ENCODE data around the gene GSAP.

GSAP gene

GRCh38 chr7:77416621-77417371, 647 bp upstream of the GSAP start:
- Histone ChIP-seq H3K36me3 (ENCODE audit: control insufficient read depth, insufficient read depth, low read length) (no peaks in the 10 kb centered on the region), H3K9ac (ENCODE audit: low read length) (peak overlapping the region; percentile 51), H3K4me3 (ENCODE audit: low read length) (peak overlapping the region; percentile 64), H3K27ac (ENCODE audit: low read depth, low read length) (peak overlapping the region; percentile 54), H3K4me1 (ENCODE audit: control insufficient read depth, insufficient read depth, low read length) (peaks cover 8% of the 10 kb centered on the region), H3K27me3 (ENCODE audit: control insufficient read depth, insufficient read depth, low read length) (no peaks in the 10 kb centered on the region)

- Histone ChIP-seq H3K27me3 (ENCODE audit: control insufficient read depth, insufficient read depth, low read length) (no peaks in the 10 kb centered on the region), H3K36me3 (ENCODE audit: control insufficient read depth, insufficient read depth, low read length) (no peaks in the 10 kb centered on the region), H3K9ac (ENCODE audit: low read length) (no peak overlapping the region), H3K27ac (ENCODE audit: low read depth, low read length) (peak overlapping the region; percentile 54), H3K4me1 (ENCODE audit: control insufficient read depth, insufficient read depth, low read length) (peaks cover 8% of the 10 kb centered on the region), H3K4me3 (ENCODE audit: low read length) (peak overlapping the region; percentile 64)
Observed at GRCh38 chr7:77415476-77415822, 700 bp downstream of the GSAP start.

GRCh38 chr7:77413861-77414424, 2.2 kb downstream of the GSAP start:
- no peaks in the 10 kb centered on the region for H3K36me3 ChIP-seq (ENCODE audit: control insufficient read depth, insufficient read depth, low read length)
- H3K4me1 ChIP-seq (ENCODE audit: control insufficient read depth, insufficient read depth, low read length), result peaks cover 8% of the 10 kb centered on the region
- H3K27me3 ChIP-seq (ENCODE audit: control insufficient read depth, insufficient read depth, low read length), result no peaks in the 10 kb centered on the region
- no peak overlapping the region for H3K27ac ChIP-seq (ENCODE audit: low read depth, low read length)
- no peak overlapping the region for H3K9ac ChIP-seq (ENCODE audit: low read length)
- no peak overlapping the region for H3K4me3 ChIP-seq (ENCODE audit: low read length)

- H3K27me3 ChIP-seq (ENCODE audit: control insufficient read depth, insufficient read depth, low read length), result no peaks in the 10 kb centered on the region
- peaks cover 8% of the 10 kb centered on the region for H3K4me1 ChIP-seq (ENCODE audit: control insufficient read depth, insufficient read depth, low read length)
- no peak overlapping the region for H3K4me3 ChIP-seq (ENCODE audit: low read length)
- no peak overlapping the region for H3K27ac ChIP-seq (ENCODE audit: low read depth, low read length)
- H3K36me3 ChIP-seq (ENCODE audit: control insufficient read depth, insufficient read depth, low read length), result no peaks in the 10 kb centered on the region
- no peak overlapping the region for H3K9ac ChIP-seq (ENCODE audit: low read length)
Observed at GRCh38 chr7:77413128-77413527, 3.0 kb downstream of the GSAP start.

GRCh38 chr7:77409739-77410547, 6.2 kb downstream of the GSAP start:
- H3K4me3 ChIP-seq (ENCODE audit: low read length), result no peak overlapping the region
- H3K4me1 ChIP-seq (ENCODE audit: control insufficient read depth, insufficient read depth, low read length), result peaks cover 4% of the 10 kb centered on the region
- no peaks in the 10 kb centered on the region for H3K36me3 ChIP-seq (ENCODE audit: control insufficient read depth, insufficient read depth, low read length)
- H3K9ac ChIP-seq (ENCODE audit: low read length), result no peak overlapping the region
- H3K27me3 ChIP-seq (ENCODE audit: control insufficient read depth, insufficient read depth, low read length), result no peaks in the 10 kb centered on the region
- no peak overlapping the region for H3K27ac ChIP-seq (ENCODE audit: low read depth, low read length)

GRCh38 chr7:77409005-77409738, 7.0 kb downstream of the GSAP start:
- Histone ChIP-seq H3K4me3 (ENCODE audit: low read length) (no peak overlapping the region), H3K4me1 (ENCODE audit: control insufficient read depth, insufficient read depth, low read length) (peaks cover 4% of the 10 kb centered on the region), H3K27ac (ENCODE audit: low read depth, low read length) (no peak overlapping the region), H3K9ac (ENCODE audit: low read length) (no peak overlapping the region), H3K27me3 (ENCODE audit: control insufficient read depth, insufficient read depth, low read length) (no peaks in the 10 kb centered on the region), H3K36me3 (ENCODE audit: control insufficient read depth, insufficient read depth, low read length) (no peaks in the 10 kb centered on the region)

DNA sequence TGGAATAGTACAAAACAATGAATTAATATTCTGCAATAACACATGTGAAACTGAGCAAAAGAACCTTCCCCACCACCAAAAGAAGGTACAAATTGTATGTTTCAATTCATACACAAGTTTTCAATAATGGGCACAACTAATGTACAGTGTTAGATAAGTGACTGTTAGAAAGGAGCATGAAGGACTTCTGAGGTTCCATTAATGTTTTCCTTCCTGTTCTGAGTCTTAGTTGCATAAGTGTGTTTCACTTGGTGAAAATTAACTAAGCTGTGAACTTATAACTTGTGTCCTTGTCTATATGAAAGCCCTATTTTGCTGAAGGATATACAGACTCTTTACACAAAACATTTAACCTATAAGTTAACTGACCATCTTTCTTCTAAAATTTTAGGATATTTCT, 8.2 kb downstream of the GSAP start:
- H3K27me3 ChIP-seq (ENCODE audit: control insufficient read depth, insufficient read depth, low read length), result no peaks in the 10 kb centered on the region
- H3K9ac ChIP-seq (ENCODE audit: low read length), result no peak overlapping the region
- H3K36me3 ChIP-seq (ENCODE audit: control insufficient read depth, insufficient read depth, low read length), result no peaks in the 10 kb centered on the region
- no peak overlapping the region for H3K27ac ChIP-seq (ENCODE audit: low read depth, low read length)
- H3K4me1 ChIP-seq (ENCODE audit: control insufficient read depth, insufficient read depth, low read length), result no peaks in the 10 kb centered on the region
- no peak overlapping the region for H3K4me3 ChIP-seq (ENCODE audit: low read length)

DNA sequence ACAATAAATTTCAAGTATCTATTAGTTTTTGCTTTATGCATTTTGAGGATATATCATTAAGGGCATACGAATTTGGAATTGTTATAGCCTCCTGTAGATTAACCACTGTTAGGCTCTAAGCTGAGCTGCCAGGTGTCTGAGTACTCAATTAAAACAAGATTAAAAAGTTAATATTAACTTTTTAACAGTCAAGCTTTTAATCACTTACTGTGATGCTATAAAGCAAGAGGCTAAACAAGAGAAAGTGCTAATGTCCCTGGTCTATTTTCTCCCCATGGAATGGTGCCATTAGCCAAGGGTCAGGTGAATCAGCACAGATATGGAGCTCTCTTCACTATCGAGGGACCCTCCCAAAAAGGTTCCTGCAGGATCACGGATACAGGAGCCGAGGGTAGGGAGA, 9.7 kb downstream of the GSAP start:
- Histone ChIP-seq H3K9ac (ENCODE audit: low read length) (no peak overlapping the region), H3K36me3 (ENCODE audit: control insufficient read depth, insufficient read depth, low read length) (no peaks in the 10 kb centered on the region), H3K4me1 (ENCODE audit: control insufficient read depth, insufficient read depth, low read length) (no peaks in the 10 kb centered on the region), H3K4me3 (ENCODE audit: low read length) (no peak overlapping the region), H3K27ac (ENCODE audit: low read depth, low read length) (no peak overlapping the region), H3K27me3 (ENCODE audit: control insufficient read depth, insufficient read depth, low read length) (no peaks in the 10 kb centered on the region)

DNA sequence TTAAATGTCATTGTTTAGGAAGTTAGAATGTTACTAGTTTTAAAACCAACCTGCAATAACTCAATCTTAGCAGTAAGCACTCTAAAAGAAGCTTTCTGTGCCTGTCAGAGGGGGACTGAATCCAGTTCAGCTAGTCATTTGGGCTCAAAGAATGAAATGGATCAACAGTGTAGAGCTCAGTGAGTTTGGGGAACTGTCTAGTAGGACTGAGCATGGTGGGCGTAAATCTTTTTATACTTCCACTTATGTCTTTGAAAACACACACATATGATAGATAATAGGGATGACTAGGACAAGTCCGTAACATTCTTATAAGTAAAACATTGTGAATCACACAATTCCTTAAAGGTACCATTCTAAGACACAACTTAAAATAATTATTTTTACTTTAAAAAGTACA, 11.5 kb downstream of the GSAP start:
- H3K36me3 ChIP-seq (ENCODE audit: control insufficient read depth, insufficient read depth, low read length), result no peaks in the 10 kb centered on the region
- H3K27ac ChIP-seq (ENCODE audit: low read depth, low read length), result no peak overlapping the region
- no peaks in the 10 kb centered on the region for H3K27me3 ChIP-seq (ENCODE audit: control insufficient read depth, insufficient read depth, low read length)
- H3K4me1 ChIP-seq (ENCODE audit: control insufficient read depth, insufficient read depth, low read length), result no peaks in the 10 kb centered on the region
- no peak overlapping the region for H3K9ac ChIP-seq (ENCODE audit: low read length)
- H3K4me3 ChIP-seq (ENCODE audit: low read length), result no peak overlapping the region

DNA sequence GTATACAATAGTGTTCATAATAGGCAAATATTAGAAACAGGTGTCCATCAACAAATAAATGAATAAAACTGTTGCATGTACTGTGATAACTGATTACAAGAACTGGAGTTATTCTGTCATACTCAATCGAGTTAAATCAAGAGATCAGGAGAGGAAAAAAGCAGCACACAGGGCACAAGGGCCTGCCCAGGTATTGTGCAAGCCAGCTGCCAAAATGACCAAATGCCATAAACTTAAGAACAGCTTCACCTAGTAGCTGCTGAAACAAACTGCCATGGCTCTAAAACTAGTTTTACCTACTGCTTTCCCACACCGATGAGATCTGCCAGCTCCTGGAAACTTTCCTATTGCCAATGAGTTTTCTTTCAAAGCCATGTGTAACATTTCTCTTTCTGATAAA, 12.2 kb downstream of the GSAP start:
- no peak overlapping the region for H3K27ac ChIP-seq (ENCODE audit: low read depth, low read length)

DNA sequence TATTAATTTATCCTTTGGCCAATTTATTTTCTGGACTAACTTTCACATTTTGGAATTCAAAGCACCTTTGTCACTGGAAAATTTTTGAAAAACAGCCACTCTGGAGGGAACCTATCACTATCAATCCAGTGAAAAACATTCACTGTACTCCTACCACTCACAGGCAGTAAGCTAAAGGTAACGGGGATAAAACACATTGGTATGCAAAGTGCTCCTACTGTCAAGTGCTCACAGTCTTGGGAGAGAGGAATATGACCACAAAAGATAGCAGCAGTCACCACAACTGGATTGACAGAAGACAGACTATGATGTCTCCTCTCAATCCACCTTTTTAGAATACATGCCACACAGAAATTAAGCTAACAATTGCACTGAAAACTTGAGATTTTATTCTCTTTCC, 13.3 kb downstream of the GSAP start:
- no peaks in the 10 kb centered on the region for H3K36me3 ChIP-seq (ENCODE audit: control insufficient read depth, insufficient read depth, low read length)
- no peak overlapping the region for H3K9ac ChIP-seq (ENCODE audit: low read length)
- H3K4me3 ChIP-seq (ENCODE audit: low read length), result no peak overlapping the region
- H3K27me3 ChIP-seq (ENCODE audit: control insufficient read depth, insufficient read depth, low read length), result no peaks in the 10 kb centered on the region
- no peaks in the 10 kb centered on the region for H3K4me1 ChIP-seq (ENCODE audit: control insufficient read depth, insufficient read depth, low read length)
- H3K27ac ChIP-seq (ENCODE audit: low read depth, low read length), result no peak overlapping the region

More for the DNA sequence above, 12.2 kb downstream of the GSAP start:
- Histone ChIP-seq H3K4me1 (ENCODE audit: control insufficient read depth, insufficient read depth, low read length) (no peaks in the 10 kb centered on the region), H3K36me3 (ENCODE audit: control insufficient read depth, insufficient read depth, low read length) (no peaks in the 10 kb centered on the region), H3K9ac (ENCODE audit: low read length) (no peak overlapping the region), H3K4me3 (ENCODE audit: low read length) (no peak overlapping the region), H3K27me3 (ENCODE audit: control insufficient read depth, insufficient read depth, low read length) (no peaks in the 10 kb centered on the region)

DNA sequence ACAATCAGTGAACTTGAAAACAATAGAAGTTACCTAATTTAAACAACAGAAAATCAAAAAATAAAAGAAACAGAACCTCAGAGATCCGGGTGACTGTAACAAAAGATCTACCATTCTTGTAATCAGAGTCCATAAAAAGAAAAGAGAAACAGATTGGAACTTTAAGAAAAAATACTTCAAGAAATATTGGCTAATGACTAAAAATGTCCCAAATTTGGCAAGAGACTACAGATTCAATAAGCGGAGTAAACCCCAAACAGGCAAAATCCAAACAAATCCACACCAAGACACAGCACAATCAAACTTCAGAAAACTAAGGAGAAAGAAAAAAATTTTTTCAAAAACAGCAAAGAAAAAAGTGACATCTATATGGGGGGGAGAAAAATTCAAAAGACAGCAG, 15.1 kb downstream of the GSAP start:
- no peaks in the 10 kb centered on the region for H3K36me3 ChIP-seq (ENCODE audit: control insufficient read depth, insufficient read depth, low read length)
- H3K9ac ChIP-seq (ENCODE audit: low read length), result no peak overlapping the region
- no peaks in the 10 kb centered on the region for H3K4me1 ChIP-seq (ENCODE audit: control insufficient read depth, insufficient read depth, low read length)
- no peak overlapping the region for H3K4me3 ChIP-seq (ENCODE audit: low read length)
- H3K27me3 ChIP-seq (ENCODE audit: control insufficient read depth, insufficient read depth, low read length), result no peaks in the 10 kb centered on the region
- H3K27ac ChIP-seq (ENCODE audit: low read depth, low read length), result no peak overlapping the region
